H9 (cell line): ENCODE results near the gene PLXND1. TPM values are rescaled to one million over a fixed set of nuclear protein-coding genes. Genes with fewer than 3 reads are reported as not detected.

Source experiments
- DNase-seq: peaks from one replicate; pipeline ENCODE4 v3.0.0-alpha.2; 2017
- H2AFZ ChIP-seq: one replicate; pipeline ENCODE4 v1.6.1; 2013; ENCODE audit warnings: mild to moderate bottlenecking, low read length, control low read depth, moderate library complexity
- H2AK5ac ChIP-seq: 2 replicates; pipeline ENCODE4 v1.6.1; 2013; ENCODE audit warnings: low read length, control low read depth, mixed read lengths; ENCODE audit not compliant: insufficient read length
- H2BK120ac ChIP-seq: one replicate; pipeline ENCODE4 v1.6.1; 2013; ENCODE audit warnings: low read depth, mild to moderate bottlenecking, low read length, control low read depth, inconsistent platforms; ENCODE audit not compliant: poor library complexity, severe bottlenecking
- H2BK12ac ChIP-seq: 2 replicates; pipeline ENCODE4 v1.6.1; 2013; ENCODE audit warnings: low read length, control low read depth, mixed read lengths, low read depth; ENCODE audit not compliant: insufficient read length
- H2BK15ac ChIP-seq: 2 replicates; pipeline ENCODE4 v1.6.1; 2013; ENCODE audit warnings: low read depth, low read length, control low read depth
- H2BK20ac ChIP-seq: one replicate; pipeline ENCODE4 v1.6.1; 2013; ENCODE audit warnings: low read depth, mild to moderate bottlenecking, low read length, control low read depth, inconsistent platforms; ENCODE audit not compliant: poor library complexity, severe bottlenecking
- H2BK5ac ChIP-seq: 2 replicates; pipeline ENCODE4 v1.6.1; 2013; ENCODE audit warnings: low read length, control low read depth, mixed read lengths; ENCODE audit not compliant: insufficient read length
- H3K14ac ChIP-seq: 2 replicates; pipeline ENCODE4 v1.6.1; 2013; ENCODE audit warnings: low read length, control low read depth; ENCODE audit not compliant: insufficient read depth
- H3K18ac ChIP-seq: 2 replicates; pipeline ENCODE4 v1.6.1; 2013; ENCODE audit warnings: low read depth, mild to moderate bottlenecking, mixed read lengths, low read length, control low read depth; ENCODE audit not compliant: insufficient read length
- H3K23ac ChIP-seq: 2 replicates; pipeline ENCODE4 v1.6.1; 2013; ENCODE audit warnings: low read length, control low read depth, mixed read lengths, low read depth; ENCODE audit not compliant: insufficient read length
- H3K23me2 ChIP-seq: 2 replicates; pipeline ENCODE4 v1.6.1; 2013; ENCODE audit warnings: low read depth, mild to moderate bottlenecking, mixed read lengths, low read length, control low read depth; ENCODE audit not compliant: insufficient read length, poor library complexity, severe bottlenecking
- H3K27ac ChIP-seq: 2 replicates; pipeline ENCODE4 v1.5.1; 2013; ENCODE audit warnings: low read length, control low read depth, mixed read lengths, low read depth; ENCODE audit not compliant: insufficient read length
- H3K27me3 ChIP-seq: 2 replicates; pipeline ENCODE4 v1.6.1; 2013; ENCODE audit warnings: low read length, control low read depth, inconsistent platforms; ENCODE audit not compliant: insufficient read depth
- H3K4ac ChIP-seq: 2 replicates; pipeline ENCODE4 v1.6.1; 2013; ENCODE audit warnings: low read depth, mild to moderate bottlenecking, control low read depth, inconsistent platforms, low read length, moderate library complexity
- H3K4me1 ChIP-seq: 2 replicates; pipeline ENCODE4 v1.6.1; 2013; ENCODE audit warnings: low read length, control low read depth, inconsistent platforms; ENCODE audit not compliant: insufficient read depth
- H3K4me2 ChIP-seq: 2 replicates; pipeline ENCODE4 v1.6.1; 2013; ENCODE audit warnings: low read length, control low read depth, mixed read lengths; ENCODE audit not compliant: insufficient read length, insufficient read depth
- H3K56ac ChIP-seq: 2 replicates; pipeline ENCODE4 v1.6.1; 2013; ENCODE audit warnings: low read depth, mild to moderate bottlenecking, mixed read lengths, low read length, control low read depth; ENCODE audit not compliant: insufficient read length
- H3K79me1 ChIP-seq: 2 replicates; pipeline ENCODE4 v1.6.1; 2013; ENCODE audit warnings: low read depth, mild to moderate bottlenecking, moderate library complexity, low read length, control low read depth, inconsistent platforms; ENCODE audit not compliant: insufficient read depth, poor library complexity, severe bottlenecking
- H3K79me2 ChIP-seq: 2 replicates; pipeline ENCODE4 v1.6.1; 2013; ENCODE audit warnings: low read length, control low read depth, inconsistent platforms; ENCODE audit not compliant: insufficient read depth
- H3K9ac ChIP-seq: 2 replicates; pipeline ENCODE4 v1.6.1; 2013; ENCODE audit warnings: low read length, control low read depth, mixed read lengths; ENCODE audit not compliant: insufficient read length; ENCODE audit errors: extremely low read depth
- H3K9me3 ChIP-seq: one replicate; pipeline ENCODE4 v1.6.1; 2013; ENCODE audit warnings: low read depth, low read length, inconsistent platforms; ENCODE audit not compliant: control insufficient read depth
- H3T11ph ChIP-seq: one replicate; pipeline ENCODE4 v1.6.1; 2013; ENCODE audit warnings: mild to moderate bottlenecking, low read length, control low read depth, inconsistent platforms
- H4K20me1 ChIP-seq: one replicate; pipeline ENCODE4 v1.6.1; 2013; ENCODE audit not compliant: control insufficient read depth, insufficient read length, insufficient read depth
- H4K5ac ChIP-seq: 2 replicates; pipeline ENCODE4 v1.6.1; 2013; ENCODE audit warnings: low read depth, mild to moderate bottlenecking, mixed read lengths, low read length, control low read depth; ENCODE audit not compliant: insufficient read length
- H4K8ac ChIP-seq: replicated peaks from 2 replicates; pipeline ENCODE4 v1.6.1; 2013; ENCODE audit warnings: low read length, control low read depth, mixed read lengths, low read depth; ENCODE audit not compliant: insufficient read length
- H4K91ac ChIP-seq: 2 replicates; pipeline ENCODE4 v1.6.1; 2013; ENCODE audit warnings: low read depth, mild to moderate bottlenecking, moderate library complexity, mixed read lengths, low read length, control low read depth; ENCODE audit not compliant: insufficient read length
- H3K27ac Mint-ChIP-seq, 3 experiments: 2 replicates in 2 of 3; 3 replicates in 1 of 3; pipeline ENCODE4 v1.8.0; 2020 to 2021; ENCODE audit warnings: mixed read lengths in 3 of 3, mild to moderate bottlenecking in 1 of 3, moderate library complexity in 1 of 3
- H3K27me3 Mint-ChIP-seq: 2 replicates; pipeline ENCODE4 v1.8.0; 2021; ENCODE audit warnings: low read depth, mild to moderate bottlenecking, moderate library complexity, mixed read lengths
- H3K36me3 Mint-ChIP-seq, 3 experiments: 2 replicates in 2 of 3; 3 replicates in 1 of 3; pipeline ENCODE4 v1.8.0; 2020 to 2021; ENCODE audit warnings: low read depth in 3 of 3, mixed read lengths in 3 of 3; ENCODE audit not compliant: insufficient read depth in 1 of 3
- H3K4me1 Mint-ChIP-seq, 2 experiments: 2 replicates each; pipeline ENCODE4 v1.8.0; 2020; ENCODE audit warnings: mixed read lengths in 2 of 2
- H3K4me3 Mint-ChIP-seq, 2 experiments: 2 replicates in 1 of 2; 3 replicates in 1 of 2; pipeline ENCODE4 v1.8.0; 2020 to 2021; ENCODE audit warnings: mild to moderate bottlenecking in 2 of 2, mixed read lengths in 2 of 2, moderate library complexity in 1 of 2
- H3K9me3 Mint-ChIP-seq, 2 experiments: 2 replicates in 1 of 2; 3 replicates in 1 of 2; pipeline ENCODE4 v1.8.0; 2020; ENCODE audit warnings: mild to moderate bottlenecking in 2 of 2, mixed read lengths in 2 of 2, moderate library complexity in 1 of 2
- CTCF ChIP-seq: fragments of 200-600 bp; sonication (generic); conservative IDR thresholded peaks from 3 replicates; pipeline ENCODE4 v1.8.0; 2021; ENCODE audit warnings: antibody characterized with exemption, mild to moderate bottlenecking
- WGBS: extraction: QIAGEN DNeasy Blood & Tissue Kit; methylation state at CpG from one replicate; pipeline ENCODE4 v1.1.7; 2013; ENCODE audit warnings: missing lambda C conversion rate, low lambda C conversion rate, mixed read lengths; ENCODE audit not compliant: insufficient read length; ENCODE audit errors: extremely low coverage; 5-methylcytosine and 5-hydroxymethylcytosine counted together
- total RNA-seq: library from RNA; stranded (reverse); gene quantifications from 2 replicates; pipeline ENCODE4 v1.2.1, GENCODE V29; 2021

Gene PLXND1
- total RNA-seq, 1 experiment from 2014 or later, result 50.9 TPM

- no peak overlapping the region for H2BK12ac ChIP-seq
- no peak overlapping the region for H3K9ac ChIP-seq
- WGBS, result no CpG with 5 or more reads among the region's 5 CpGs
- no peak overlapping the region for H3K27ac ChIP-seq
- no peak overlapping the region for H2BK20ac ChIP-seq
- no peak overlapping the region for H3K23ac ChIP-seq
- no peak overlapping the region for H2AFZ ChIP-seq
- no peak for DNase-seq
- H3K36me3 Mint-ChIP-seq, result no peaks in the 10 kb centered on the region; a peak in 2 of 7 replicates
- H2AK5ac ChIP-seq, result no peak overlapping the region
- H3K4me2 ChIP-seq, result no peak overlapping the region
- H2BK5ac ChIP-seq, result no peak overlapping the region
- no peaks in the 10 kb centered on the region; the same call in 1 of the 2 replicates for H3K27me3 Mint-ChIP-seq
- no peak overlapping the region for H4K91ac ChIP-seq
- no peak overlapping the region for H3K27ac Mint-ChIP-seq
- no peak overlapping the region for H4K5ac ChIP-seq
- H3K9me3 Mint-ChIP-seq, result no peaks in the 10 kb centered on the region
- no peaks in the 10 kb centered on the region for H3K79me2 ChIP-seq
- H3K18ac ChIP-seq, result no peak overlapping the region
- no peaks in the 10 kb centered on the region for H3K27me3 ChIP-seq
- no peak overlapping the region for H2BK15ac ChIP-seq
- H3K4me3 Mint-ChIP-seq, result no peak overlapping the region
- H3K4me1 Mint-ChIP-seq, result peaks cover 17% of the 10 kb centered on the region in 2 experiments
- no peak overlapping the region for H3K14ac ChIP-seq
- H3K56ac ChIP-seq, result no peak overlapping the region
- H3K9me3 ChIP-seq, result no peaks in the 10 kb centered on the region
- no peaks in the 10 kb centered on the region for H3K23me2 ChIP-seq
- H4K20me1 ChIP-seq, result no peaks in the 10 kb centered on the region
- no peaks in the 10 kb centered on the region for H3K79me1 ChIP-seq
- H2BK120ac ChIP-seq, result no peak overlapping the region
- no peak for TF ChIP-seq CTCF
- no peak overlapping the region for H3T11ph ChIP-seq
- H3K4me1 ChIP-seq, result no peaks in the 10 kb centered on the region
- no peak overlapping the region for H3K4ac ChIP-seq
- no peak overlapping the region for H4K8ac ChIP-seq
Measured at GRCh38 chr3:129616713-129617112, 10.2 kb upstream of the PLXND1 start.
